Measurements from ENCODE around the gene ABHD2. TPM values are rescaled to one million over a fixed set of nuclear protein-coding genes. Genes with fewer than 3 reads are reported as not detected.
A peak's percentile ranks its signal among the peaks of the same experiment; 100 is the strongest.

ABHD2 gene
- total and polyA plus RNA-seq, 9 of the 15 experiments (the other 6 are each of a cell fraction or from before 2014, with no cell fraction given) = 16.9 to 99.8 (median 47.5) TPM

- Histone ChIP-seq H3K9me1 (ENCODE audit: control insufficient read depth, insufficient read depth, low read length) (no peaks in the 10 kb centered on the region), H3K4me1 (replicated peaks in 1 of 2; ENCODE audit: control insufficient read depth in 2 of 2, insufficient read depth in 2 of 2, low read length in 2 of 2) (no peaks in the 10 kb centered on the region), H3K27ac (ENCODE audit: extremely low read depth, low read depth, low read length) (no peak overlapping the region), H3K4me3 (no peak overlapping the region), H2AFZ (ENCODE audit: low read depth, low read length) (no peak overlapping the region), H3K4me2 (ENCODE audit: insufficient read depth, low read length) (no peak overlapping the region), H3K27me3 (ENCODE audit: control insufficient read depth in 2 of 2, insufficient read depth in 2 of 2, low read length in 2 of 2) (no peaks in the 10 kb centered on the region), H3K9me3 (replicated peaks; ENCODE audit: control insufficient read depth, insufficient read depth, low read depth, low read length) (no peaks in the 10 kb centered on the region), H3K36me3 (ENCODE audit: control insufficient read depth, insufficient read depth, low read length) (peaks cover 79% of the 10 kb centered on the region), H3K79me2 (ENCODE audit: control insufficient read depth, insufficient read depth, low read length) (peaks cover 2% of the 10 kb centered on the region; the same call in 1 of the 3 replicates), H3K9ac (ENCODE audit: insufficient read depth in 1 of 2, low read depth in 2 of 2, low read length in 2 of 2) (no peak overlapping the region), H4K20me1 (replicated peaks; ENCODE audit: control insufficient read depth, insufficient read depth, low read length) (no peaks in the 10 kb centered on the region)
- intact Hi-C loops (cut with micrococcal nuclease) = loop anchor here (1.0 to 5.0 kb wide), 3 partner anchors 120 to 280 kb away; partner anchors contain the start of gene HAPLN3
- FAIRE-seq (peak; percentile 29), ATAC-seq (no peak), DNase-seq (ENCODE audit: extremely low read depth in 1 of 4, low spot score in 3 of 4) (no peak)
- no TSS peak for BruUV-seq (replicated peaks)
- WGBS (ENCODE audit: insufficient coverage, low coverage, missing lambda C conversion rate) = 95% methylated on average over 12 of the region's 12 CpGs
- in situ Hi-C loops (cut with MboI) = loop anchor here (5.0 to 10.0 kb wide), 2 partner anchors 120 to 292 kb away; no protein-coding TSS in a partner anchor
- POLR2A ChIA-PET = interaction anchor here (1.0 to 1.2 kb wide), 2 partner anchors 17 to 79 kb away, joined by 3 read pairs; no protein-coding TSS in a partner anchor
- CTCF ChIA-PET (ENCODE audit: low intra/inter-chr PET ratio) = interaction anchor here (0.6 to 3.4 kb wide), 5 partner anchors 118 to 298 kb away, joined by 3 to 39 read pairs (median 5); no protein-coding TSS in a partner anchor
- TF ChIP-seq RBM15 (IDR thresholded peaks at IDR 0.05; ENCODE audit: insufficient read depth, low read length) (no peak), RBM34 (IDR thresholded peaks at IDR 0.05; ENCODE audit: borderline replicate concordance, insufficient read depth, low read length) (no peak), ZNF436 (CRISPR knock-in tag; IDR thresholded peaks at IDR 0.05) (no peak), DIDO1 (tag; IDR thresholded peaks at IDR 0.05; ENCODE audit: low read depth) (no peak), FOXM1 (IDR thresholded peaks at IDR 0.05; ENCODE audit: low read depth) (no peak), FOXM1 (CRISPR knock-in tag; IDR thresholded peaks at IDR 0.05; ENCODE audit: low read depth) (no peak), ZNF384 (IDR thresholded peaks at IDR 0.05; ENCODE audit: low read depth, low read length) (no peak), THAP12 (CRISPR knock-in tag; IDR thresholded peaks at IDR 0.05) (no peak), GTF2E2 (tag; IDR thresholded peaks at IDR 0.05) (no peak), MBD1 (CRISPR knock-in tag; IDR thresholded peaks at IDR 0.05) (no peak), GTF2B (IDR thresholded peaks at IDR 0.05; ENCODE audit: extremely low read depth, insufficient read length) (no peak), L3MBTL2 (IDR thresholded peaks at IDR 0.05) (no peak), STAT6 (CRISPR knock-in tag; IDR thresholded peaks at IDR 0.05) (no peak), XRCC5 (IDR thresholded peaks at IDR 0.05; ENCODE audit: low read depth, low read length) (no peak), BRCA1 (IDR thresholded peaks at IDR 0.05) (no peak), BRCA1 (CRISPR knock-in tag; IDR thresholded peaks at IDR 0.05) (no peak)
Observed at GRCh38 chr15:89177116-89177515, 88.9 kb downstream of the ABHD2 start.
